Aorta (tissue), 5 donors: ENCODE data around the gene SCAPER. TPM values are rescaled to one million over a fixed set of nuclear protein-coding genes. Genes with fewer than 3 reads are reported as not detected.
"Not testable (repeated sequence)": the region's sequence is repeated elsewhere in the genome, so short reads cannot be mapped to it uniquely, and the experiment has no call there.

Source experiments
- ATAC-seq: fragments of 200-7000 bp; cut with Tn5 transposase; one replicate; pipeline ENCODE4 v1.9.1; 2022; ENCODE audit warnings: moderate library complexity; ENCODE audit not compliant: low FRiP score
- DNase-seq, 2 donors: peaks; one replicate each; pipeline ENCODE4 v3.0.0-alpha.2; 2020
- H3K27ac ChIP-seq, 2 donors: one replicate each; pipeline ENCODE4 v1.5.1; 2013; ENCODE audit warnings: low read length in 2 of 2, mild to moderate bottlenecking in 2 of 2, moderate library complexity in 2 of 2, control low read depth in 1 of 2, inconsistent platforms in 1 of 2, low read depth in 1 of 2
- H3K27me3 ChIP-seq, 2 donors: one replicate each; pipeline ENCODE4 v1.6.1; 2013; ENCODE audit warnings: control low read depth in 1 of 2, low read length in 1 of 2, mild to moderate bottlenecking in 1 of 2, moderate library complexity in 1 of 2; ENCODE audit not compliant: insufficient read depth in 2 of 2, control insufficient read depth in 1 of 2
- H3K36me3 ChIP-seq, 2 donors: one replicate each; pipeline ENCODE4 v1.6.1; 2013; ENCODE audit warnings: control low read depth in 1 of 2, low read length in 1 of 2, mild to moderate bottlenecking in 1 of 2; ENCODE audit not compliant: insufficient read depth in 2 of 2, control insufficient read depth in 1 of 2
- H3K4me1 ChIP-seq, 2 donors: one replicate each; pipeline ENCODE4 v1.6.1; 2013; ENCODE audit warnings: low read length in 2 of 2, control low read depth in 1 of 2, mild to moderate bottlenecking in 1 of 2, moderate library complexity in 1 of 2; ENCODE audit not compliant: insufficient read depth in 2 of 2, control insufficient read depth in 1 of 2
- H3K4me3 ChIP-seq, 2 donors: one replicate each; pipeline ENCODE4 v1.5.1; 2013; ENCODE audit warnings: low read length in 2 of 2, control low read depth in 1 of 2, mild to moderate bottlenecking in 1 of 2
- H3K9me3 ChIP-seq: one replicate; pipeline ENCODE4 v1.6.1; 2013; ENCODE audit warnings: mild to moderate bottlenecking, low read length; ENCODE audit not compliant: control insufficient read depth
- WGBS, 2 donors: extraction: QIAGEN DNeasy Blood & Tissue Kit; methylation state at CpG; one replicate each; pipeline ENCODE4 v1.1.7; 2013; 5-methylcytosine and 5-hydroxymethylcytosine counted together
- intact Hi-C, 2 donors: fragments of 100-400 bp; cut with DNase I; formaldehyde crosslinking; loops; one replicate each; pipeline versions ENCODE4 v1.14.2 to v1.15.0; 2022
- polyA plus RNA-seq, 2 donors: library from polyadenylated mRNA; stranded (reverse); fragments of 200-250 nt; gene quantifications; one replicate each; pipeline ENCODE4 v1.2.3, GENCODE V29; 2013
- total RNA-seq, 2 donors: library from RNA; stranded (reverse); fragmentation: NEBNext Ultra II Directional; extraction: Animal tissue kit (Norgen Biotek cat#: 25700); gene quantifications; one replicate each; pipeline ENCODE4 v1.2.1, GENCODE V29; 2021
- donor health status: healthy with polysubstance abuse.
- donor health status: Bipolar disorder and iron deficiency.
- donor health status: DM: no; HTN: no; CAD: no.
- donor health status: DM: no; HTN: no; CAD: no.
- donor health status: DM: yes; HTN: yes; CAD: no.

SCAPER gene
- total and polyA plus RNA-seq, 4 donors, result 11.9 to 44.3 (median 25.6) TPM

- H3K9me3 ChIP-seq, ATAC-seq, H3K4me1 ChIP-seq, DNase-seq, H3K36me3 ChIP-seq, H3K27me3 ChIP-seq, H3K4me3 ChIP-seq, intact Hi-C loops, H3K27ac ChIP-seq: not testable (repeated sequence)
- 100% methylated on average over 2 of the region's 6 CpGs; no CpG with 5 or more reads in 1 of the 2 donors for WGBS, 2 donors
These were observed 5.2 kb downstream of the SCAPER start for GRCh38 chr15:76899931-76900310.

GRCh38 chr15:76899176-76899930 lies 5.8 kb downstream of the SCAPER start:
- H3K36me3 ChIP-seq, H3K27ac ChIP-seq, H3K27me3 ChIP-seq, DNase-seq, H3K9me3 ChIP-seq, ATAC-seq, intact Hi-C loops, H3K4me1 ChIP-seq, H3K4me3 ChIP-seq: not testable (repeated sequence)
- 93 to 95% methylated on average over 38 to 39 of the region's 39 CpGs for WGBS, 2 donors

GRCh38 chr15:76898102-76898501 lies 7.0 kb downstream of the SCAPER start:
- no peak for DNase-seq
- H3K27me3 ChIP-seq, result no peaks in the 10 kb centered on the region
- intact Hi-C loops, result no loop called here
- ATAC-seq, result no peak
- WGBS, 2 donors, result 92 to 93% methylated on average over 4 of the region's 4 CpGs
- no peak overlapping the region for H3K4me3 ChIP-seq
- H3K4me1 ChIP-seq, result no peaks in the 10 kb centered on the region
- H3K9me3 ChIP-seq, result no peaks in the 10 kb centered on the region
- H3K36me3 ChIP-seq, result no peaks in the 10 kb centered on the region
- no peak overlapping the region for H3K27ac ChIP-seq

GRCh38 chr15:76894174-76894573 lies 11.0 kb downstream of the SCAPER start:
- no peak for ATAC-seq
- Histone ChIP-seq H3K36me3 (no peaks in the 10 kb centered on the region), H3K9me3 (no peaks in the 10 kb centered on the region), H3K4me3 (no peak overlapping the region), H3K4me1 (no peaks in the 10 kb centered on the region), H3K27me3 (no peaks in the 10 kb centered on the region), H3K27ac (no peak overlapping the region)
- WGBS, 2 donors, result 94 to 95% methylated on average over 2 of the region's 2 CpGs
- intact Hi-C loops, result no loop called here
- DNase-seq, result no peak

- H3K36me3 ChIP-seq, H3K27ac ChIP-seq, H3K4me1 ChIP-seq, DNase-seq, H3K4me3 ChIP-seq, H3K9me3 ChIP-seq, H3K27me3 ChIP-seq, intact Hi-C loops, ATAC-seq: not testable (repeated sequence)
- 94 to 95% methylated on average over 4 to 5 of the region's 5 CpGs for WGBS, 2 donors
These were observed 12.3 kb downstream of the SCAPER start for GRCh38 chr15:76892836-76893235.

GRCh38 chr15:76887280-76888141 lies 17.6 kb downstream of the SCAPER start:
- intact Hi-C loops, DNase-seq, H3K9me3 ChIP-seq, ATAC-seq, H3K4me1 ChIP-seq, H3K27me3 ChIP-seq, H3K4me3 ChIP-seq, H3K27ac ChIP-seq, H3K36me3 ChIP-seq: not testable (repeated sequence)
- WGBS, 2 donors, result 91% methylated on average over 14 of the region's 14 CpGs

- Histone ChIP-seq H3K27ac (no peak overlapping the region), H3K36me3 (no peaks in the 10 kb centered on the region), H3K4me3 (no peak overlapping the region), H3K4me1 (no peaks in the 10 kb centered on the region), H3K27me3 (no peaks in the 10 kb centered on the region), H3K9me3 (no peaks in the 10 kb centered on the region)
- ATAC-seq, result no peak
- WGBS, 2 donors, result 97 to 98% methylated on average over 2 of the region's 2 CpGs
- intact Hi-C loops, result no loop called here
- no peak for DNase-seq
These were observed 19.9 kb downstream of the SCAPER start for GRCh38 chr15:76885212-76885611.

- 95 to 98% methylated on average over 23 to 26 of the region's 26 CpGs for whole genome bisulfite sequencing, 2 donors
- peak in 1 of 2 donors; percentile 44 for DNase-seq
- ATAC-seq, result no peak
- intact Hi-C loops, result no loop called here
- no peaks in the 10 kb centered on the region for H3K27me3 ChIP-seq
- H3K27ac ChIP-seq, result no peak overlapping the region
- H3K9me3 ChIP-seq, result no peaks in the 10 kb centered on the region
- peaks cover 0 to 2% of the 10 kb centered on the region in 2 donors for H3K4me1 ChIP-seq
- no peak overlapping the region for H3K4me3 ChIP-seq
- H3K36me3 ChIP-seq, result peaks cover 0 to 2% of the 10 kb centered on the region in 2 donors
These were observed 29.2 kb downstream of the SCAPER start for GRCh38 chr15:76875911-76876310.
